Measurements from ENCODE around the gene CPEB3. TPM values are rescaled to one million over a fixed set of nuclear protein-coding genes. Genes with fewer than 3 reads are reported as not detected.

The CPEB3 gene
- total RNA-seq, 2 experiments from 2014 or later, result 3.8 to 4.3 TPM

- Mint-ChIP-seq H3K4me3 (no peak overlapping the region), H3K4me1 (peaks cover 1% of the 10 kb centered on the region), H3K9me3 (ENCODE audit: low read depth) (no peaks in the 10 kb centered on the region), H3K27me3 (no peaks in the 10 kb centered on the region), H3K27ac (no peak overlapping the region), H3K36me3 (peaks cover 12% of the 10 kb centered on the region)
- CTCF ChIA-PET, result interaction anchor here (1.4 kb wide), 1 partner anchor 9 kb away, joined by 3 read pairs; no protein-coding TSS in a partner anchor
- ATAC-seq, result no peak
- no peak for DNase-seq
Observed at GRCh38 chr10:92181575-92181974, 109.3 kb downstream of the CPEB3 start.

GRCh38 chr10:92180399-92180798 is 110.5 kb downstream of the CPEB3 start:
- Mint-ChIP-seq H3K4me3 (no peak overlapping the region), H3K9me3 (ENCODE audit: low read depth) (no peaks in the 10 kb centered on the region), H3K27me3 (no peaks in the 10 kb centered on the region), H3K4me1 (peaks cover 1% of the 10 kb centered on the region), H3K27ac (no peak overlapping the region), H3K36me3 (peaks cover 12% of the 10 kb centered on the region)
- no peak for ATAC-seq
- CTCF ChIA-PET, result no interaction called here
- DNase-seq, result no peak

- H3K36me3 Mint-ChIP-seq, result peaks cover 9% of the 10 kb centered on the region
- H3K4me3 Mint-ChIP-seq, result no peak overlapping the region
- DNase-seq (no peak), ATAC-seq (no peak)
- no peaks in the 10 kb centered on the region for H3K27me3 Mint-ChIP-seq
- no peak overlapping the region for H3K27ac Mint-ChIP-seq
- H3K4me1 Mint-ChIP-seq, result peaks cover 1% of the 10 kb centered on the region
- CTCF ChIA-PET, result no interaction called here
- H3K9me3 Mint-ChIP-seq (ENCODE audit: low read depth), result no peaks in the 10 kb centered on the region
Observed at GRCh38 chr10:92177546-92177945, 113.3 kb downstream of the CPEB3 start.

GRCh38 chr10:92175164-92175563 is 115.7 kb downstream of the CPEB3 start:
- CTCF ChIA-PET, result no interaction called here
- H3K4me1 Mint-ChIP-seq, result no peaks in the 10 kb centered on the region
- peaks cover 8% of the 10 kb centered on the region for H3K36me3 Mint-ChIP-seq

GRCh38 chr10:92173996-92174395 is 116.9 kb downstream of the CPEB3 start:
- Mint-ChIP-seq H3K27me3 (no peaks in the 10 kb centered on the region), H3K4me3 (no peak overlapping the region), H3K27ac (no peak overlapping the region), H3K9me3 (ENCODE audit: low read depth) (peaks cover 6% of the 10 kb centered on the region), H3K36me3 (peaks cover 13% of the 10 kb centered on the region), H3K4me1 (no peaks in the 10 kb centered on the region)
- CTCF ChIA-PET, result no interaction called here
- no peak for ATAC-seq
- no peak for DNase-seq

More at GRCh38 chr10:92175164-92175563, 115.7 kb downstream of the CPEB3 start:
- Mint-ChIP-seq H3K27ac (no peak overlapping the region), H3K27me3 (no peaks in the 10 kb centered on the region), H3K9me3 (ENCODE audit: low read depth) (no peaks in the 10 kb centered on the region), H3K4me3 (no peak overlapping the region)
- ATAC-seq, result no peak
- DNase-seq, result no peak

- CTCF ChIA-PET, result no interaction called here
- Mint-ChIP-seq H3K36me3 (peaks cover 20% of the 10 kb centered on the region), H3K27ac (no peak overlapping the region), H3K4me1 (no peaks in the 10 kb centered on the region), H3K4me3 (no peak overlapping the region), H3K27me3 (no peaks in the 10 kb centered on the region), H3K9me3 (ENCODE audit: low read depth) (peaks cover 6% of the 10 kb centered on the region)
- no peak for DNase-seq
- no peak for ATAC-seq
Observed at GRCh38 chr10:92164036-92164696, 126.7 kb downstream of the CPEB3 start.

- CTCF ChIA-PET, result no interaction called here
- H3K9me3 Mint-ChIP-seq (ENCODE audit: low read depth), result peaks cover 3% of the 10 kb centered on the region
- no peak overlapping the region for H3K27ac Mint-ChIP-seq
- no peaks in the 10 kb centered on the region for H3K27me3 Mint-ChIP-seq
- no peaks in the 10 kb centered on the region for H3K4me1 Mint-ChIP-seq
- peaks cover 14% of the 10 kb centered on the region for H3K36me3 Mint-ChIP-seq
- ATAC-seq, result no peak
- no peak overlapping the region for H3K4me3 Mint-ChIP-seq
- no peak for DNase-seq
Observed at GRCh38 chr10:92162541-92162940, 128.3 kb downstream of the CPEB3 start.

- CTCF ChIA-PET, result interaction anchor here (1.3 kb wide), 1 partner anchor 12 kb away, joined by 3 read pairs; no protein-coding TSS in a partner anchor
- Mint-ChIP-seq H3K27ac (no peak overlapping the region), H3K9me3 (ENCODE audit: low read depth) (no peaks in the 10 kb centered on the region), H3K36me3 (peaks cover 2% of the 10 kb centered on the region), H3K4me3 (no peak overlapping the region), H3K4me1 (no peaks in the 10 kb centered on the region), H3K27me3 (no peaks in the 10 kb centered on the region)
- no peak for ATAC-seq
- DNase-seq, result no peak
Observed at GRCh38 chr10:92156874-92157773, 133.8 kb downstream of the CPEB3 start.

- Mint-ChIP-seq H3K4me3 (no peak overlapping the region), H3K9me3 (ENCODE audit: low read depth) (no peaks in the 10 kb centered on the region), H3K36me3 (peaks cover 2% of the 10 kb centered on the region), H3K27ac (no peak overlapping the region), H3K27me3 (no peaks in the 10 kb centered on the region), H3K4me1 (no peaks in the 10 kb centered on the region)
- ATAC-seq (no peak), DNase-seq (no peak)
- CTCF ChIA-PET, result no interaction called here
Observed at GRCh38 chr10:92150823-92151222, 140.1 kb downstream of the CPEB3 start.

GRCh38 chr10:92149261-92149660 is 141.6 kb downstream of the CPEB3 start:
- no peaks in the 10 kb centered on the region for H3K27me3 Mint-ChIP-seq
- no peak overlapping the region for H3K4me3 Mint-ChIP-seq
- H3K36me3 Mint-ChIP-seq, result peaks cover under 1% of the 10 kb centered on the region
- no peak for DNase-seq
- H3K4me1 Mint-ChIP-seq, result no peaks in the 10 kb centered on the region
- no peak for ATAC-seq
- no peaks in the 10 kb centered on the region for H3K9me3 Mint-ChIP-seq (ENCODE audit: low read depth)
- CTCF ChIA-PET, result no interaction called here
- H3K27ac Mint-ChIP-seq, result no peak overlapping the region

- CTCF ChIA-PET, result no interaction called here
- no peak for ATAC-seq
- no peak overlapping the region for H3K4me3 Mint-ChIP-seq
Observed at GRCh38 chr10:92146781-92147180, 144.1 kb downstream of the CPEB3 start.

GRCh38 chr10:92146107-92146506 is 144.8 kb downstream of the CPEB3 start:
- Mint-ChIP-seq H3K4me1 (no peaks in the 10 kb centered on the region), H3K9me3 (ENCODE audit: low read depth) (no peaks in the 10 kb centered on the region), H3K4me3 (no peak overlapping the region), H3K36me3 (peaks cover 7% of the 10 kb centered on the region), H3K27ac (no peak overlapping the region), H3K27me3 (no peaks in the 10 kb centered on the region)
- CTCF ChIA-PET, result no interaction called here
- DNase-seq (no peak), ATAC-seq (no peak)

More at GRCh38 chr10:92146781-92147180, 144.1 kb downstream of the CPEB3 start:
- Mint-ChIP-seq H3K27me3 (no peaks in the 10 kb centered on the region), H3K27ac (no peak overlapping the region), H3K36me3 (peaks cover 7% of the 10 kb centered on the region), H3K4me1 (no peaks in the 10 kb centered on the region), H3K9me3 (ENCODE audit: low read depth) (no peaks in the 10 kb centered on the region)
- no peak for DNase-seq

- DNase-seq (no peak), ATAC-seq (no peak)
- Mint-ChIP-seq H3K4me1 (no peaks in the 10 kb centered on the region), H3K27me3 (no peaks in the 10 kb centered on the region), H3K9me3 (ENCODE audit: low read depth) (no peaks in the 10 kb centered on the region), H3K36me3 (peaks cover 20% of the 10 kb centered on the region), H3K4me3 (no peak overlapping the region), H3K27ac (no peak overlapping the region)
- CTCF ChIA-PET, result no interaction called here
Observed at GRCh38 chr10:92142949-92143348, 147.9 kb downstream of the CPEB3 start.

GRCh38 chr10:92142512-92142911 is 148.4 kb downstream of the CPEB3 start:
- CTCF ChIA-PET, result no interaction called here
- H3K4me1 Mint-ChIP-seq, result no peaks in the 10 kb centered on the region
- H3K36me3 Mint-ChIP-seq, result peaks cover 21% of the 10 kb centered on the region
- H3K4me3 Mint-ChIP-seq, result no peak overlapping the region
- H3K9me3 Mint-ChIP-seq (ENCODE audit: low read depth), result no peaks in the 10 kb centered on the region
- no peak overlapping the region for H3K27ac Mint-ChIP-seq
- DNase-seq, result no peak
- ATAC-seq, result no peak
- H3K27me3 Mint-ChIP-seq, result no peaks in the 10 kb centered on the region
